Keratinocyte (primary cell): ENCODE results near the gene RNF13. TPM values are rescaled to one million over a fixed set of nuclear protein-coding genes. Genes with fewer than 3 reads are reported as not detected.
A peak's percentile ranks its signal among the peaks of the same experiment; 100 is the strongest.

Experiments
- DNase-seq: peaks from one replicate; pipeline ENCODE4 v3.0.0-alpha.2; 2011; ENCODE audit warnings: low read depth, missing footprints, low spot score
- FAIRE-seq: peaks from 2 replicates; lab custom pipeline; 2011; peaks lifted over from hg19 to GRCh38; lab: Jason Lieb, UNC
- H2AFZ ChIP-seq: 2 replicates; pipeline ENCODE4 v1.6.0; 2012; ENCODE audit warnings: low read length, control low read depth, inconsistent platforms; ENCODE audit not compliant: control insufficient read depth
- H3K27ac ChIP-seq: 2 replicates; pipeline ENCODE4 v1.5.1; 2011; ENCODE audit warnings: low read length; ENCODE audit not compliant: control insufficient read depth, insufficient read depth
- H3K27me3 ChIP-seq: 3 replicates; pipeline ENCODE4 v1.6.0; 2011; ENCODE audit warnings: low read length; ENCODE audit not compliant: control insufficient read depth, insufficient read depth; ENCODE audit errors: extremely low read depth
- H3K36me3 ChIP-seq, 2 experiments: 2 replicates in 1 of 2; 3 replicates in 1 of 2; pipeline ENCODE4 v1.5.1; 2011; ENCODE audit warnings: low read length in 2 of 2, mild to moderate bottlenecking in 1 of 2; ENCODE audit not compliant: control insufficient read depth in 2 of 2, insufficient read depth in 2 of 2; ENCODE audit errors: extremely low read depth in 1 of 2
- H3K4me1 ChIP-seq: 3 replicates; pipeline ENCODE4 v1.5.1; 2011; ENCODE audit warnings: low read length; ENCODE audit not compliant: control insufficient read depth, insufficient read depth; ENCODE audit errors: extremely low read depth
- H3K4me2 ChIP-seq: 3 replicates; pipeline ENCODE4 v1.6.0; 2011; ENCODE audit warnings: low read depth, low read length; ENCODE audit not compliant: control insufficient read depth, insufficient read depth; ENCODE audit errors: extremely low read depth
- H3K4me3 ChIP-seq, 3 experiments: fragments of 200-600 bp in 1 of 3; sonication (generic) in 1 of 3; 2 replicates in 2 of 3; 3 replicates in 1 of 3; pipeline ENCODE4 v1.5.1; 2011 to 2016; ENCODE audit warnings: low read length in 3 of 3, mild to moderate bottlenecking in 3 of 3, control low read depth in 2 of 3, inconsistent platforms in 1 of 3, low read depth in 1 of 3, mixed read lengths in 1 of 3, mixed run types in 1 of 3, moderate library complexity in 1 of 3; ENCODE audit not compliant: control insufficient read depth in 2 of 3, insufficient read depth in 2 of 3; ENCODE audit errors: extremely low read depth in 1 of 3
- H3K79me2 ChIP-seq: 2 replicates; pipeline ENCODE4 v1.6.0; 2012; ENCODE audit warnings: low read length; ENCODE audit not compliant: control insufficient read depth, insufficient read depth
- H3K9ac ChIP-seq: 3 replicates; pipeline ENCODE4 v1.6.0; 2011; ENCODE audit warnings: low read length; ENCODE audit not compliant: control insufficient read depth, insufficient read depth; ENCODE audit errors: extremely low read depth
- H3K9me1 ChIP-seq: 3 replicates; pipeline ENCODE4 v1.6.0; 2011; ENCODE audit warnings: low read length; ENCODE audit not compliant: control insufficient read depth, insufficient read depth; ENCODE audit errors: extremely low read depth
- H3K9me3 ChIP-seq: 2 replicates; pipeline ENCODE4 v1.5.1; 2012; ENCODE audit warnings: low read depth, low read length; ENCODE audit not compliant: control insufficient read depth
- H4K20me1 ChIP-seq: 3 replicates; pipeline ENCODE4 v1.6.0; 2011; ENCODE audit warnings: low read length; ENCODE audit not compliant: control insufficient read depth, insufficient read depth; ENCODE audit errors: extremely low read depth
- CTCF ChIP-seq, 3 experiments: IDR thresholded peaks in 1 of 3; conservative IDR thresholded peaks in 1 of 3; optimal IDR thresholded peaks in 1 of 3; 2 replicates in 2 of 3; 3 replicates in 1 of 3; pipeline versions ENCODE3 to v1.5.1; 2011; ENCODE audit warnings: low read length in 3 of 3, mild to moderate bottlenecking in 3 of 3, moderate library complexity in 2 of 3, control low read depth in 1 of 3, inconsistent platforms in 1 of 3; ENCODE audit not compliant: insufficient read depth in 2 of 3; ENCODE audit errors: extremely low read depth in 1 of 3
- EZH2 ChIP-seq: IDR thresholded peaks from one replicate; pipeline ENCODE4 v1.6.1; 2012; ENCODE audit warnings: inconsistent platforms, mild to moderate bottlenecking, low read length, moderate library complexity
- dilution Hi-C: fragments of 300-500 bp; cut with MboI; formaldehyde crosslinking; loops from one replicate; pipeline ENCODE4 v1.7.0; 2020; ENCODE audit warnings: low sequenced_read_pairs; ENCODE audit not compliant: extremely low pct_ligation_motif_present
- polyA minus RNA-seq, 3 experiments: library from RNA; depleted of rRNA, polyadenylated mRNA; stranded (reverse); fragments of >200 nt; gene quantifications; 1 replicate in 1 of 3; 2 replicates in 1 of 3; 3 replicates in 1 of 3; pipeline ENCODE4 v1.2.3, GENCODE V29; 2011
- polyA plus RNA-seq, 5 experiments: library from polyadenylated mRNA; depleted of rRNA in 3 of 5; stranded (reverse) in 3 of 5; stranded (forward) in 1 of 5; unstranded in 1 of 5; fragments of >200 nt; gene quantifications; 1 replicate in 1 of 5; 2 replicates in 3 of 5; 3 replicates in 1 of 5; pipeline versions ENCODE4 v1.2.1 to v1.2.3, GENCODE V29; 2011 to 2012; ENCODE audit warnings: missing spikeins in 2 of 5, low read depth in 1 of 5, low replicate concordance in 1 of 5

RNF13 gene
- polyA plus RNA-seq, result 38.0 to 57.4 TPM (median 40.7 TPM) in 3 replicates
- 39.9 TPM for polyA plus RNA-seq (2011; ENCODE audit: low read depth)
- polyA plus RNA-seq (2011; cell fraction: cytosol; rRNA removed), result 25.7 and 52.7 TPM in 2 replicates
- polyA plus RNA-seq (2011; cell fraction: nucleus; rRNA removed), result 53.3 and 67.5 TPM in 2 replicates
- 34.1 and 40.4 TPM in 2 replicates for polyA plus RNA-seq (2012; ENCODE audit: low replicate concordance)
- polyA minus RNA-seq, result 19.3 to 64.8 TPM (median 49.5 TPM) in 3 replicates
- 76.9 TPM for polyA minus RNA-seq (2011; cell fraction: cytosol; rRNA and poly(A)+ RNA removed)
- polyA minus RNA-seq (2011; cell fraction: nucleus; rRNA and poly(A)+ RNA removed), result 45.1 and 68.8 TPM in 2 replicates

- FAIRE-seq, result peak; percentile 82
- Histone ChIP-seq H3K79me2 (peaks cover 45% of the 10 kb centered on the region), H3K4me1 (peaks cover 49% of the 10 kb centered on the region), H2AFZ (peak within 1 kb of the TSS; percentile 93), H3K9me3 (no peaks in the 10 kb centered on the region), H3K9ac (peak within 1 kb of the TSS; percentile 99), H3K27me3 (no peaks in the 10 kb centered on the region), H3K4me2 (peak within 1 kb of the TSS; percentile 95), H3K4me3 (peak within 1 kb of the TSS; percentile 56 to 91 (median 81)), H4K20me1 (no peaks in the 10 kb centered on the region), H3K36me3 (no peaks in the 10 kb centered on the region), H3K9me1 (no peaks in the 10 kb centered on the region), H3K27ac (peak within 1 kb of the TSS; percentile 99)
- TF ChIP-seq EZH2, result no peak
- TF ChIP-seq CTCF (optimal IDR thresholded peaks at IDR 0.05 in 1 of 3, IDR thresholded peaks at IDR 0.05 in 1 of 3, conservative IDR thresholded peaks at IDR 0.05 in 1 of 3; ENCODE audit: extremely low read depth in 1 of 3, insufficient read depth in 2 of 3, low read length in 3 of 3), result no peak
- dilution Hi-C loops, result no loop called here
- peak; percentile 73 for DNase-seq
Observed at GRCh38 chr3:149812606-149813366, at the start of gene RNF13. TSS of gene RNF13 (plus strand) at chr3:149813215. CDS start at chr3:149846027, 32,812 bp downstream.

- no peaks in the 10 kb centered on the region for H3K4me1 ChIP-seq
- H4K20me1 ChIP-seq, result no peaks in the 10 kb centered on the region
- H3K9me3 ChIP-seq, result no peaks in the 10 kb centered on the region
- no peak for FAIRE-seq
- no peak overlapping the region for H3K4me3 ChIP-seq
- TF ChIP-seq EZH2 (no peak), CTCF (optimal IDR thresholded peaks at IDR 0.05 in 1 of 3, IDR thresholded peaks at IDR 0.05 in 1 of 3, conservative IDR thresholded peaks at IDR 0.05 in 1 of 3; ENCODE audit: extremely low read depth in 1 of 3, insufficient read depth in 2 of 3, low read length in 3 of 3) (no peak)
- H3K36me3 ChIP-seq, result no peaks in the 10 kb centered on the region
- peaks cover 12% of the 10 kb centered on the region for H3K27me3 ChIP-seq
- no peak overlapping the region for H2AFZ ChIP-seq
- H3K9ac ChIP-seq, result no peak overlapping the region
- no peaks in the 10 kb centered on the region for H3K9me1 ChIP-seq
- no peak for DNase-seq
- H3K4me2 ChIP-seq, result no peak overlapping the region
- dilution Hi-C loops, result no loop called here
- no peak overlapping the region for H3K27ac ChIP-seq
- H3K79me2 ChIP-seq, result no peaks in the 10 kb centered on the region
Observed at GRCh38 chr3:149763565-149764195, 49.3 kb upstream of the RNF13 start.
